Skin of body (tissue), 2 donors: ENCODE data around the gene CRHR2. TPM values are rescaled to one million over a fixed set of nuclear protein-coding genes. Genes with fewer than 3 reads are reported as not detected.

Experiments
- DNase-seq: peaks from one replicate; lab custom pipeline; 2025; lab: John Stamatoyannopoulos, UW
- total RNA-seq: library from RNA; depleted of rRNA; stranded (reverse); fragments of >200 nt; gene quantifications from one replicate; pipeline ENCODE4 v1.2.3, GENCODE V29; 2014

CRHR2 gene
- total RNA-seq, 1 donor from 2014 or later = 0.20 TPM

DNA sequence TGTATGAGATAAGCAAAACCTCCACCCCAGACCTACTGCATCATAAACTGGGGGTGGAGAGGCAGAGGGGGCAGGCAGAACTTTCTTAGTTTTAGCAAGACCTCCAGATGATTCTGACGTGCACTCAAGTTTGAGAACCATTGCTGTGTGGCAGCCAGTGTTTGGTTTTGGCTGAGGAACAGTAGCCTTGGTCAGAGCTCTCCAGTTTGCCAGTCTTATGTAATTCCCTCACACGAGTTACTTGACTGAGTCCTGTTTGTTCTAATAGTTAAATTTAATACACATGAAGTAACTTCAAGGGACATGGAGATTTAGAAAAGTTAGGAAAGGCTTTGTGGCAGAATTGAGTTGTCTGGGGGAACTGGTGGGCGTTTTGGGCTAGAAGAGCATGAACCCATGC is 49.0 kb downstream of the CRHR2 start:
- no peak for DNase-seq

GRCh38 chr7:30630986-30631385 is 51.3 kb downstream of the CRHR2 start:
- no peak for DNase-seq

DNA sequence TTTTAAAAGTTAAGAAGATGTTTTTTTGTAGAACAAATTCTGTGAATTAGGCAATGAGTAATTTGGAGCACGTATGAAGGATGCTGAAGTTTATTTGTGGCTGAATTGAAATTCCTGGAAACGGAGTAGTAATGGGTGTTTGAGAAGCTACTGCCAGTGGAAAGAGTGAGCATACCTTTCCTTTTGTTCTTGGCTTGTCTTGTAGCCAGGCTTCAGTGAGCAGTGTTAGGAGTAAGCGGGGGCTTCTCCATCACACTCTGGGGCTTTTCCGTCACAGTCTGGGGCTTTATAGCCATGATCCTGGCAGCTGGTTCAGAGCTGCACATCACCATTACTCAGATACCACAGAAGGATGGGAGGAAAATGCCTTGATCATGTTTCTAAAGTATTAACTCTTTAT is 55.2 kb downstream of the CRHR2 start:
- DNase-seq = no peak

- no peak for DNase-seq
Observed at GRCh38 chr7:30625283-30625682, 57.0 kb downstream of the CRHR2 start.

- DNase-seq = no peak
Observed at GRCh38 chr7:30618961-30619360, 63.3 kb downstream of the CRHR2 start.

DNA sequence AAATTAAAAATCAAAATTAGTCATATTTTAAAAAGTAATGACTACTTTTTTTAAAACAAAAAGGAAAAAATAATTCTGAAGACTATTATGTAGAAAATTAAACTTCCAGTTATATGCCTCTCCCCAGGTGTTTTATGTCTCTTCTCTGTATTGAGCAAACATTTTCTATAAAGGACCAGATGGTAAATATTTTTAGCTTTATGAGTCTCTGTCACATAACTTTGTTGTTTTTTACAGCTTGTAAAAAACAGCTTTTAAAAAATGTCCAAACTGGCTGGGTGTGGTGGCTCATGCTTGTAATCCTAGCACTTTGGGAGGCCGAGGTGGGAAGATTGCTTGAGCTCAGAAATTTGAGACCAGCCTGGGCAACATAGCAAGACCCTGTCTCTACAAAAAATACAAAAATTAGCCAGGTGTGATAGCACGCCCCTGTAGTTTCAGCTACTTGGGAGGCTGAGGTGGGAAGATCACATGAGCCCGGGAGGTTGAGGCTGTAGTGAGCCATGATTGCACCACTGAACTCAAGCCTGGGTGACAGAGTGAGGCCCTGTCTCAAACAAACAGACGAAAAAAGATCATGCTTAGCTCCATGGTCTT is 64.1 kb downstream of the CRHR2 start:
- DNase-seq = no peak

DNA sequence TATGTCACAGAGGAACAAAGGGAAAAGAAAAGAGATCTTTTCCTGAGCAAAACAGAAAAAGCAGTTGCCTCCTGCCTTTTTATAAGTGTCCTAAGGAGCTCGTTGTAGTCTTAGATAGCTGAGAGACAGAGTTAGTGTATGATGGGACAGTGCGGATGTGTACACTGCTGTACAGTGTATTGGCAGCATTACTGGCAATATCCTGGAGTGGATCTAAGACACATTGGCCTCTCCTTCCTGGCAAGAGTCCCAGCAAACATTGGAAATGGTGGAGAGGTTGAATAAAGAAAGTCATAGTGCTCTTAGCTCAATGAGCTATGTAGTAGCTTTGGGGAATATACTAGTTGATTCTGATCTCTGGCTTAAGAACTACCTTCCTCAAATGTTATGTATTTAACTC is 64.9 kb downstream of the CRHR2 start:
- no peak for DNase-seq

GRCh38 chr7:30616318-30616717 is 65.9 kb downstream of the CRHR2 start:
- no peak for DNase-seq

- DNase-seq = no peak
Observed at GRCh38 chr7:30613366-30614325, 68.6 kb downstream of the CRHR2 start.

DNA sequence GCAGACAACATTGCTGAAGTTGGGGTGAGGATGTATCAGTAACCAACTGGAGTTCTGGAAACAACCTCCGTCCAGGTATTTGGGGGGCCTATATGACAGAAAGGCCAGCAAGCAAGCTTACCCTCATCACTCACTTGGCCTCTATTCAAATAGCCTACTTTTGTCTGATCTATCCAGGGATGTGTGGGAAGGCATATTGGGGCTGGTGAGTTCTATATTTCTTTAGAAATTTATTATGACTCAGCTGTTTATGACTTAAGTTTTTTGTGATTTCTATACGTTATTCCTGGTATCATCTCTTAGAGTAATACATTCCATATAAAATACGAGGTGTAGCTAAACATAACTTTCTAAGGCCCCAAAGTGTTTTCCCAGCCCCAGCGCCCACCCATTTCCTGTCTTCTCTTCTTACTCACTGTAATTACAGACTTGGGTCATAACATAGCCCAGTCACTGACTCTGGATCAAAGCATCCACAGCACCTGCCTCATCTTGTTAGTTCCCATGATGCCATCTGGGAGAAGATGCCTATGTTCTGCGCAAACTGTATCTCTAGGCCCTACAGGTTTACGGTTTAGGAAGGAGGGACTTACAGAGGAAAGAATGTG is 69.5 kb downstream of the CRHR2 start:
- no peak for DNase-seq

DNA sequence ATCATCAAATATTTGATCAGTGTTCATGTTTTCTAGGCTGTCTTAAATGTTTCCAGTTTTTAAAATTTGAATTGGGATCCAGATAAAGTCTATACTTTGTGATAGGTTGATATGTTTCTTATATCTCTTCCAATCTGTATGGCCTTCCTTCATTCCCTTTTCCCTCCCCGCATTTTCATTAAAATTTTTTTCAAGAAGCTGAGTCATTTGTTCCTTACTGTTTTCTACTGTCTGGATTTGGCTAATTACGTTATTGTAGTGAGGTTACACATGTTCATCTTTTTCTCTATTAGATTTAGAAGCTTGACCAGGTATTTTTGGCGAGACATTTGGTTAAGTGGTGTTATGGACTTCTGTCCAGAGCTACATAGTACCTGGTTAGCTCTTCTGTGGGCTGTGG is 76.4 kb downstream of the CRHR2 start:
- DNase-seq = no peak

- no peak for DNase-seq
Observed at GRCh38 chr7:30604901-30605300, 77.4 kb downstream of the CRHR2 start.

Other genes with a start within 250 kb of the CRHR2 start
- gene NOD1, start 203.7 kb downstream of the CRHR2 start, total RNA-seq = 12.8 TPM
- gene GGCT, start 177.6 kb downstream of the CRHR2 start, total RNA-seq = 36.3 TPM
- gene GARS1, start 87.6 kb downstream of the CRHR2 start, total RNA-seq = 54.4 TPM
- gene INMT, start 69.7 kb upstream of the CRHR2 start, total RNA-seq = 5.9 TPM
- 5.2 TPM for gene MINDY4, start 89.0 kb upstream of the CRHR2 start, total RNA-seq
- gene AQP1, start 229.4 kb upstream of the CRHR2 start, total RNA-seq = 56.5 TPM